ENCODE results near the gene GPC6. TPM values are rescaled to one million over a fixed set of nuclear protein-coding genes. Genes with fewer than 3 reads are reported as not detected.

Gene GPC6
- polyA plus RNA-seq, 1 of the 3 experiments (the other 2 are of a cell fraction), result 6.7 TPM

GRCh38 chr13:94014461-94014860 lies 787.9 kb downstream of the GPC6 start:
- H3K9me3 ChIP-seq, result no peaks in the 10 kb centered on the region
- H3K4me3 ChIP-seq (ENCODE audit: low read depth in 2 of 2, low read length in 1 of 2), result no peak overlapping the region
- TF ChIP-seq YY1 (IDR thresholded peaks at IDR 0.05; ENCODE audit: low read depth) (no peak), SIN3A (IDR thresholded peaks at IDR 0.05; ENCODE audit: borderline replicate concordance, low read depth, low read length) (no peak), MEF2A (IDR thresholded peaks at IDR 0.05; ENCODE audit: borderline replicate concordance, low read depth) (no peak), POLR2AphosphoS5 (IDR thresholded peaks at IDR 0.05; ENCODE audit: low read depth, low read length) (no peak), JUND (IDR thresholded peaks at IDR 0.05) (no peak), GABPA (IDR thresholded peaks at IDR 0.05; ENCODE audit: low read depth) (no peak), USF2 (IDR thresholded peaks at IDR 0.05; ENCODE audit: borderline replicate concordance, low read depth, low read length) (no peak), RAD21 (IDR thresholded peaks at IDR 0.05; ENCODE audit: low read length) (no peak)
- TF ChIP-seq, protein P1, sequence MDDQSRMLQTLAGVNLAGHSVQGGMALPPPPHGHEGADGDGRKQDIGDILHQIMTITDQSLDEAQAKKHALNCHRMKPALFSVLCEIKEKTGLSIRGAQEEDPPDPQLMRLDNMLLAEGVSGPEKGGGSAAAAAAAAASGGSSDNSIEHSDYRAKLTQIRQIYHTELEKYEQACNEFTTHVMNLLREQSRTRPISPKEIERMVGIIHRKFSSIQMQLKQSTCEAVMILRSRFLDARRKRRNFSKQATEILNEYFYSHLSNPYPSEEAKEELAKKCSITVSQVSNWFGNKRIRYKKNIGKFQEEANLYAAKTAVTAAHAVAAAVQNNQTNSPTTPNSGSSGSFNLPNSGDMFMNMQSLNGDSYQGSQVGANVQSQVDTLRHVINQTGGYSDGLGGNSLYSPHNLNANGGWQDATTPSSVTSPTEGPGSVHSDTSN (IDR thresholded peaks at IDR 0.05), result no peak
- POLR2A ChIA-PET, result no interaction called here
- no peak overlapping the region for H2AFZ ChIP-seq (ENCODE audit: low read depth)
- H3K27me3 ChIP-seq (ENCODE audit: insufficient read depth), result no peaks in the 10 kb centered on the region
- no peaks in the 10 kb centered on the region for H3K9me2 ChIP-seq
- no peak overlapping the region for H3K4me2 ChIP-seq
- WGBS (ENCODE audit: low lambda C conversion rate), result 72% methylated on average over 2 of the region's 2 CpGs
- H3K79me2 ChIP-seq (ENCODE audit: insufficient read depth), result no peaks in the 10 kb centered on the region
- no peak overlapping the region for H3K9ac ChIP-seq
- H3F3A ChIP-seq (replicated peaks; ENCODE audit: insufficient read depth), result peaks cover 8% of the 10 kb centered on the region
- no peaks in the 10 kb centered on the region for H3K36me3 ChIP-seq (replicated peaks in 1 of 2; ENCODE audit: control insufficient read depth in 1 of 2, insufficient read depth in 2 of 2, low read length in 1 of 2)
- no peak for DNase-seq
- H3K4me1 ChIP-seq (ENCODE audit: control insufficient read depth in 1 of 2, insufficient read depth in 2 of 2, low read depth in 1 of 2, low read length in 1 of 2), result peaks cover 0 to 9% of the 10 kb centered on the region in 2 experiments; a peak in 3 of 4 replicates
- H3K27ac ChIP-seq (ENCODE audit: low read depth in 2 of 2, low read length in 1 of 2), result no peak overlapping the region
- CTCF ChIA-PET, result no interaction called here
- H4K20me1 ChIP-seq (ENCODE audit: insufficient read depth), result no peaks in the 10 kb centered on the region

GRCh38 chr13:94020426-94020825 lies 793.8 kb downstream of the GPC6 start:
- no peaks in the 10 kb centered on the region for H3K9me3 ChIP-seq
- H3K36me3 ChIP-seq (replicated peaks in 1 of 2; ENCODE audit: control insufficient read depth in 1 of 2, insufficient read depth in 2 of 2, low read length in 1 of 2), result no peaks in the 10 kb centered on the region
- H3K4me3 ChIP-seq (ENCODE audit: low read depth in 2 of 2, low read length in 1 of 2), result no peak overlapping the region
- H3K4me2 ChIP-seq, result peak overlapping the region; percentile 8; the same call in 1 of the 2 replicates
- ChIA-PET CTCF (no interaction called here), POLR2A (no interaction called here)
- H3K4me1 ChIP-seq (ENCODE audit: control insufficient read depth in 1 of 2, insufficient read depth in 2 of 2, low read depth in 1 of 2, low read length in 1 of 2), result peaks cover 4 to 8% of the 10 kb centered on the region in 2 experiments; a peak in 2 of 4 replicates
- peaks cover 18% of the 10 kb centered on the region for H3F3A ChIP-seq (replicated peaks; ENCODE audit: insufficient read depth)
- 44% methylated on average over 2 of the region's 2 CpGs for WGBS (ENCODE audit: low lambda C conversion rate)
- no peaks in the 10 kb centered on the region for H3K9me2 ChIP-seq
- H2AFZ ChIP-seq (ENCODE audit: low read depth), result no peak overlapping the region
- no peak for DNase-seq
- no peaks in the 10 kb centered on the region for H3K79me2 ChIP-seq (ENCODE audit: insufficient read depth)
- H4K20me1 ChIP-seq (ENCODE audit: insufficient read depth), result no peaks in the 10 kb centered on the region
- no peak for TF ChIP-seq ELF1 (IDR thresholded peaks at IDR 0.05)
- no peaks in the 10 kb centered on the region for H3K27me3 ChIP-seq (ENCODE audit: insufficient read depth)
- peak overlapping the region in 1 of 2 experiments; percentile 71; a peak in 2 of 4 replicates for H3K27ac ChIP-seq (ENCODE audit: low read depth in 2 of 2, low read length in 1 of 2)
- H3K9ac ChIP-seq, result no peak overlapping the region

DNA sequence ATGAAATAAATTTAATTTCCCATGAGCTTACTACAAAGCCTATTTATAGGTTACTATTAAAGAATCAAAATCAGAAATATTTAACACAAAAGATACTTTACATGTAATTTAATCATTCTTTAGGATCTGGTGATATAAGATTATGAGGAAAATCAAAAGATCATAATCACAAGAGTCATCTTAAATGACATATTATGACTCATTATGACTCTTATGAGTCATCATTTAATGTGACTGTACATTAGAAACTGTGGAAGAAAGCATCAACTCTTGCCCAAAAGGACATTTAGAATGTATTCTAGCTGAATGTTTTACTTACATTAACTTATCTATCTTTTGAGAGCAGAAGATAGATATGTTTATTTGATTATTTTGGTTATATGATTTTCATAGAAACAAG lies 794.2 kb downstream of the GPC6 start:
- peak overlapping the region; percentile 8; the same call in 1 of the 2 replicates for H3K4me2 ChIP-seq
- CTCF ChIA-PET, result no interaction called here
- TF ChIP-seq, protein P2, sequence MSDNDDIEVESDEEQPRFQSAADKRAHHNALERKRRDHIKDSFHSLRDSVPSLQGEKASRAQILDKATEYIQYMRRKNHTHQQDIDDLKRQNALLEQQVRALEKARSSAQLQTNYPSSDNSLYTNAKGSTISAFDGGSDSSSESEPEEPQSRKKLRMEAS (IDR thresholded peaks at IDR 0.05; ENCODE audit: low read depth), result no peak
- TF ChIP-seq NRF1 (IDR thresholded peaks at IDR 0.05; ENCODE audit: low read depth, low read length) (no peak), ELF1 (IDR thresholded peaks at IDR 0.05) (no peak), MXI1 (IDR thresholded peaks at IDR 0.05; ENCODE audit: low read depth, low read length) (no peak), TEAD4 (IDR thresholded peaks at IDR 0.05; ENCODE audit: borderline replicate concordance, insufficient read depth) (peak; percentile 52; the same call in 1 of the 2 replicates), TCF12 (IDR thresholded peaks at IDR 0.05) (peak; percentile 78), USF1 (IDR thresholded peaks at IDR 0.05; ENCODE audit: borderline replicate concordance, low read depth) (no peak), NFIC (IDR thresholded peaks at IDR 0.05; ENCODE audit: borderline replicate concordance) (peak; percentile 72; the same call in 1 of the 2 replicates)
- TF ChIP-seq, protein P3, sequence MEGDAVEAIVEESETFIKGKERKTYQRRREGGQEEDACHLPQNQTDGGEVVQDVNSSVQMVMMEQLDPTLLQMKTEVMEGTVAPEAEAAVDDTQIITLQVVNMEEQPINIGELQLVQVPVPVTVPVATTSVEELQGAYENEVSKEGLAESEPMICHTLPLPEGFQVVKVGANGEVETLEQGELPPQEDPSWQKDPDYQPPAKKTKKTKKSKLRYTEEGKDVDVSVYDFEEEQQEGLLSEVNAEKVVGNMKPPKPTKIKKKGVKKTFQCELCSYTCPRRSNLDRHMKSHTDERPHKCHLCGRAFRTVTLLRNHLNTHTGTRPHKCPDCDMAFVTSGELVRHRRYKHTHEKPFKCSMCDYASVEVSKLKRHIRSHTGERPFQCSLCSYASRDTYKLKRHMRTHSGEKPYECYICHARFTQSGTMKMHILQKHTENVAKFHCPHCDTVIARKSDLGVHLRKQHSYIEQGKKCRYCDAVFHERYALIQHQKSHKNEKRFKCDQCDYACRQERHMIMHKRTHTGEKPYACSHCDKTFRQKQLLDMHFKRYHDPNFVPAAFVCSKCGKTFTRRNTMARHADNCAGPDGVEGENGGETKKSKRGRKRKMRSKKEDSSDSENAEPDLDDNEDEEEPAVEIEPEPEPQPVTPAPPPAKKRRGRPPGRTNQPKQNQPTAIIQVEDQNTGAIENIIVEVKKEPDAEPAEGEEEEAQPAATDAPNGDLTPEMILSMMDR (IDR thresholded peaks at IDR 0.05), result no peak
- TF ChIP-seq, protein P4, sequence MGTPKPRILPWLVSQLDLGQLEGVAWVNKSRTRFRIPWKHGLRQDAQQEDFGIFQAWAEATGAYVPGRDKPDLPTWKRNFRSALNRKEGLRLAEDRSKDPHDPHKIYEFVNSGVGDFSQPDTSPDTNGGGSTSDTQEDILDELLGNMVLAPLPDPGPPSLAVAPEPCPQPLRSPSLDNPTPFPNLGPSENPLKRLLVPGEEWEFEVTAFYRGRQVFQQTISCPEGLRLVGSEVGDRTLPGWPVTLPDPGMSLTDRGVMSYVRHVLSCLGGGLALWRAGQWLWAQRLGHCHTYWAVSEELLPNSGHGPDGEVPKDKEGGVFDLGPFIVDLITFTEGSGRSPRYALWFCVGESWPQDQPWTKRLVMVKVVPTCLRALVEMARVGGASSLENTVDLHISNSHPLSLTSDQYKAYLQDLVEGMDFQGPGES (IDR thresholded peaks at IDR 0.05; ENCODE audit: low read depth, low read length), result no peak

More for the DNA sequence above, 794.2 kb downstream of the GPC6 start:
- DNase-seq, result no peak
- Histone ChIP-seq H3F3A (replicated peaks; ENCODE audit: insufficient read depth) (peaks cover 18% of the 10 kb centered on the region), H3K36me3 (replicated peaks in 1 of 2; ENCODE audit: control insufficient read depth in 1 of 2, insufficient read depth in 2 of 2, low read length in 1 of 2) (no peaks in the 10 kb centered on the region), H3K27me3 (ENCODE audit: insufficient read depth) (no peaks in the 10 kb centered on the region), H3K79me2 (ENCODE audit: insufficient read depth) (no peaks in the 10 kb centered on the region), H3K27ac (ENCODE audit: low read depth in 2 of 2, low read length in 1 of 2) (peak overlapping the region in 1 of 2 experiments; percentile 71; a peak in 2 of 4 replicates), H2AFZ (ENCODE audit: low read depth) (no peak overlapping the region), H3K9me2 (no peaks in the 10 kb centered on the region), H3K4me1 (ENCODE audit: control insufficient read depth in 1 of 2, insufficient read depth in 2 of 2, low read depth in 1 of 2, low read length in 1 of 2) (peaks cover 4 to 8% of the 10 kb centered on the region in 2 experiments; a peak in 2 of 4 replicates), H3K4me3 (ENCODE audit: low read depth in 2 of 2, low read length in 1 of 2) (no peak overlapping the region), H3K9me3 (no peaks in the 10 kb centered on the region), H3K9ac (no peak overlapping the region), H4K20me1 (ENCODE audit: insufficient read depth) (no peaks in the 10 kb centered on the region)
- POLR2A ChIA-PET, result no interaction called here
